Measurements from ENCODE around the gene ZNF75A.

ZNF75A gene

GRCh38 chr16:3317315-3317999, 12.2 kb downstream of the ZNF75A start:
- DNase-seq (ENCODE audit: insufficient read length, low spot score) (no peak), FAIRE-seq (no peak)
- TF ChIP-seq POU2F2 (IDR thresholded peaks at IDR 0.05; ENCODE audit: low read depth, low read length), result no peak
- no peak for TF ChIP-seq SPI1 (IDR thresholded peaks at IDR 0.05; ENCODE audit: low read depth, low read length)
- TF ChIP-seq POLR2AphosphoS5 (IDR thresholded peaks at IDR 0.05; ENCODE audit: low read depth, low read length), result no peak
- TF ChIP-seq TAF1 (IDR thresholded peaks at IDR 0.05; ENCODE audit: low read depth, low read length), result no peak
- no peak for TF ChIP-seq PAX5 (IDR thresholded peaks at IDR 0.05; ENCODE audit: insufficient read depth, low read length, severe bottlenecking)

GRCh38 chr16:3321816-3322215, 16.5 kb downstream of the ZNF75A start:
- FAIRE-seq (no peak), DNase-seq (ENCODE audit: insufficient read length, low spot score) (no peak)
- TF ChIP-seq TAF1 (IDR thresholded peaks at IDR 0.05; ENCODE audit: low read depth, low read length) (no peak), PAX5 (IDR thresholded peaks at IDR 0.05; ENCODE audit: insufficient read depth, low read length, severe bottlenecking) (no peak), POU2F2 (IDR thresholded peaks at IDR 0.05; ENCODE audit: low read depth, low read length) (no peak), POLR2A (IDR thresholded peaks at IDR 0.05; ENCODE audit: low read depth, low read length) (no peak), POLR2AphosphoS5 (IDR thresholded peaks at IDR 0.05; ENCODE audit: low read depth, low read length) (no peak), SPI1 (IDR thresholded peaks at IDR 0.05; ENCODE audit: low read depth, low read length) (no peak)

GRCh38 chr16:3327514-3327913, 22.2 kb downstream of the ZNF75A start:
- no peak for FAIRE-seq
- TF ChIP-seq PAX5 (IDR thresholded peaks at IDR 0.05; ENCODE audit: insufficient read depth, low read length, severe bottlenecking) (no peak), POLR2A (IDR thresholded peaks at IDR 0.05; ENCODE audit: low read depth, low read length) (no peak), POLR2AphosphoS5 (IDR thresholded peaks at IDR 0.05; ENCODE audit: low read depth, low read length) (no peak), POU2F2 (IDR thresholded peaks at IDR 0.05; ENCODE audit: low read depth, low read length) (no peak), TAF1 (IDR thresholded peaks at IDR 0.05; ENCODE audit: low read depth, low read length) (no peak), SPI1 (IDR thresholded peaks at IDR 0.05; ENCODE audit: low read depth, low read length) (no peak)
- no peak for DNase-seq (ENCODE audit: insufficient read length, low spot score)

GRCh38 chr16:3328104-3328503, 22.8 kb downstream of the ZNF75A start:
- FAIRE-seq, result no peak
- TF ChIP-seq PAX5 (IDR thresholded peaks at IDR 0.05; ENCODE audit: insufficient read depth, low read length, severe bottlenecking) (no peak), POLR2AphosphoS5 (IDR thresholded peaks at IDR 0.05; ENCODE audit: low read depth, low read length) (no peak), POU2F2 (IDR thresholded peaks at IDR 0.05; ENCODE audit: low read depth, low read length) (no peak), POLR2A (IDR thresholded peaks at IDR 0.05; ENCODE audit: low read depth, low read length) (no peak), SPI1 (IDR thresholded peaks at IDR 0.05; ENCODE audit: low read depth, low read length) (no peak), TAF1 (IDR thresholded peaks at IDR 0.05; ENCODE audit: low read depth, low read length) (no peak)
- no peak for DNase-seq (ENCODE audit: insufficient read length, low spot score)

- FAIRE-seq (no peak), DNase-seq (ENCODE audit: insufficient read length, low spot score) (no peak)
- TF ChIP-seq POU2F2 (IDR thresholded peaks at IDR 0.05; ENCODE audit: low read depth, low read length) (no peak), PAX5 (IDR thresholded peaks at IDR 0.05; ENCODE audit: insufficient read depth, low read length, severe bottlenecking) (no peak), SPI1 (IDR thresholded peaks at IDR 0.05; ENCODE audit: low read depth, low read length) (no peak), POLR2A (IDR thresholded peaks at IDR 0.05; ENCODE audit: low read depth, low read length) (no peak), POLR2AphosphoS5 (IDR thresholded peaks at IDR 0.05; ENCODE audit: low read depth, low read length) (no peak), TAF1 (IDR thresholded peaks at IDR 0.05; ENCODE audit: low read depth, low read length) (no peak)
Observed at GRCh38 chr16:3328643-3329042, 23.3 kb downstream of the ZNF75A start.

GRCh38 chr16:3346041-3346440, 40.7 kb downstream of the ZNF75A start:
- TF ChIP-seq PAX5 (IDR thresholded peaks at IDR 0.05; ENCODE audit: insufficient read depth, low read length, severe bottlenecking) (no peak), POLR2A (IDR thresholded peaks at IDR 0.05; ENCODE audit: low read depth, low read length) (no peak), POLR2AphosphoS5 (IDR thresholded peaks at IDR 0.05; ENCODE audit: low read depth, low read length) (no peak), TAF1 (IDR thresholded peaks at IDR 0.05; ENCODE audit: low read depth, low read length) (no peak), POU2F2 (IDR thresholded peaks at IDR 0.05; ENCODE audit: low read depth, low read length) (no peak), SPI1 (IDR thresholded peaks at IDR 0.05; ENCODE audit: low read depth, low read length) (no peak)
- DNase-seq (ENCODE audit: insufficient read length, low spot score) (no peak), FAIRE-seq (no peak)

DNA sequence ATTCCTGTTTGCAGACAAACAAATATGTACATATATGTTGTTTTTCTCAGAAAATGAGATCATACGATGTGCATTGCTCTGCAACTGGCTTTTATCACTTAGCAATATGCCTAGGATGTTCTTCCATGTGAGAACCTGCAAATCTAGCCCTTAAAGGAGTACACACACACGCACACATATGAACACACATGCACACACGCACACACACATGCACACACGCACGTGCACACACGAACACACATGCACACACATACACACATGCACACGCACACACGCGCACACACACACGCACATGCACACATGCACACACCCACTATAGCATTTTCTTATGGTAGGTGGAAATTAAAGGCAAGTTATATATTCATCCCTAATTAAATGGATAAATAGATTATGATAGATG, 42.3 kb downstream of the ZNF75A start:
- FAIRE-seq, result no peak
- no peak for TF ChIP-seq TAF1 (IDR thresholded peaks at IDR 0.05; ENCODE audit: low read depth, low read length)
- no peak for TF ChIP-seq POLR2A (IDR thresholded peaks at IDR 0.05; ENCODE audit: low read depth, low read length)
- no peak for TF ChIP-seq PAX5 (IDR thresholded peaks at IDR 0.05; ENCODE audit: insufficient read depth, low read length, severe bottlenecking)
- no peak for TF ChIP-seq SPI1 (IDR thresholded peaks at IDR 0.05; ENCODE audit: low read depth, low read length)
- TF ChIP-seq POLR2AphosphoS5 (IDR thresholded peaks at IDR 0.05; ENCODE audit: low read depth, low read length), result no peak
- no peak for TF ChIP-seq POU2F2 (IDR thresholded peaks at IDR 0.05; ENCODE audit: low read depth, low read length)
- DNase-seq (ENCODE audit: insufficient read length, low spot score), result no peak

GRCh38 chr16:3348547-3349167, 43.4 kb downstream of the ZNF75A start:
- TF ChIP-seq POLR2A (IDR thresholded peaks at IDR 0.05; ENCODE audit: low read depth, low read length) (no peak), PAX5 (IDR thresholded peaks at IDR 0.05; ENCODE audit: insufficient read depth, low read length, severe bottlenecking) (no peak), SPI1 (IDR thresholded peaks at IDR 0.05; ENCODE audit: low read depth, low read length) (no peak), POU2F2 (IDR thresholded peaks at IDR 0.05; ENCODE audit: low read depth, low read length) (no peak), TAF1 (IDR thresholded peaks at IDR 0.05; ENCODE audit: low read depth, low read length) (no peak), POLR2AphosphoS5 (IDR thresholded peaks at IDR 0.05; ENCODE audit: low read depth, low read length) (no peak)
- DNase-seq (ENCODE audit: insufficient read length, low spot score), result no peak
- FAIRE-seq, result peak; percentile 51

DNA sequence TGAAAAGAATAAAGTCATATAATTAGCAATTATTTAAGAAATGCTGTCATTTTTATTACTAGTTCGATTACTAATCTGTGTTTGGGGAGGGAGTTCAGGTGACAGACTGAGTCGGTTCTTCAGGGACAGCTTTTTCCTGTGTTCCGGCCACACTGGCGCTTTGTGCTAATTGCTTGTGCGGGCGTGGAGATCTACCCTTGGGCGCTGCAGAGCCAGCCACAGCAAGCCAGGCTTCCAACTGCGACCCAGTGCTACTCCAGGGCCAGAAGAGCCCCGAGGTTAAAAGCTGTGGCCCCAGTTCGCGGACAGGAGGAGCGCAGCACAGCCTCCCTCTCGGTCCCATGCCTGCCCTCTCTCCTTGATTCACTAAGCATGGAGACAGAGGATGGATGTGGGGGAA, 43.9 kb downstream of the ZNF75A start:
- FAIRE-seq (no peak), DNase-seq (ENCODE audit: insufficient read length, low spot score) (no peak)
- no peak for TF ChIP-seq PAX5 (IDR thresholded peaks at IDR 0.05; ENCODE audit: insufficient read depth, low read length, severe bottlenecking)
- no peak for TF ChIP-seq POU2F2 (IDR thresholded peaks at IDR 0.05; ENCODE audit: low read depth, low read length)
- no peak for TF ChIP-seq POLR2A (IDR thresholded peaks at IDR 0.05; ENCODE audit: low read depth, low read length)
- TF ChIP-seq TAF1 (IDR thresholded peaks at IDR 0.05; ENCODE audit: low read depth, low read length), result no peak
- TF ChIP-seq POLR2AphosphoS5 (IDR thresholded peaks at IDR 0.05; ENCODE audit: low read depth, low read length), result no peak
- TF ChIP-seq SPI1 (IDR thresholded peaks at IDR 0.05; ENCODE audit: low read depth, low read length), result no peak
